Testis (tissue), 2 donors: ENCODE data around the gene NSMF.

Experiments
- POLR2A ChIP-seq: fragments of 450-650 bp; IDR thresholded peaks from one replicate; pipeline ENCODE4 v1.6.1; 2017; ENCODE audit warnings: antibody characterized with exemption, mild to moderate bottlenecking, moderate library complexity
- TF ChIP-seq, protein P1 (sequence below), 3 experiments: fragments of 450-650 bp in 2 of 3; fragments of 200-600 bp in 1 of 3; sonication (generic) in 1 of 3; IDR thresholded peaks; one replicate each; pipeline ENCODE4 v1.5.1; 2016 to 2019; ENCODE audit warnings: antibody characterized with exemption in 3 of 3, mild to moderate bottlenecking in 2 of 3, moderate library complexity in 1 of 3

DNA sequence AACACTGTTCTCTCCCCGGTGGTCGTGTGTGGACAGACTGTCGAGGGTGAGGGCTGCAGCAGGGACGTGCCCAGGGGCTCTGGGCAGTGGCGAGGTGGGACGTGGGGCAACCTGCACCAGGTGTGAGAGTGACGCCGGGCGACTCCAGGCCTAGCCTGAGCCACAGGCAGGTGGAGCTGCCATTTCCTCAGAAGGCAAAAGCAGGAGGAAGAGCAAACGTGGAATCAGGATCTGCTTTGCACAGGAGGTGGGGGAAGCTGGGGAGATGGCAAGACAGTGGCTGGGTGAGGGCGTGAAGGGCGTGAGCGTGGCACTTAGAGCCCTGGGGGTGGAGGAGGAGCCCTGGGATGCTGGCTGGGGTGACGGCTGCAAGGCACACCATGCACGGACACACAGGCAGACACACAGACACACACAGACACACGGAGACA lies 39.6 kb upstream of the NSMF start:
- TF ChIP-seq, protein P1, sequence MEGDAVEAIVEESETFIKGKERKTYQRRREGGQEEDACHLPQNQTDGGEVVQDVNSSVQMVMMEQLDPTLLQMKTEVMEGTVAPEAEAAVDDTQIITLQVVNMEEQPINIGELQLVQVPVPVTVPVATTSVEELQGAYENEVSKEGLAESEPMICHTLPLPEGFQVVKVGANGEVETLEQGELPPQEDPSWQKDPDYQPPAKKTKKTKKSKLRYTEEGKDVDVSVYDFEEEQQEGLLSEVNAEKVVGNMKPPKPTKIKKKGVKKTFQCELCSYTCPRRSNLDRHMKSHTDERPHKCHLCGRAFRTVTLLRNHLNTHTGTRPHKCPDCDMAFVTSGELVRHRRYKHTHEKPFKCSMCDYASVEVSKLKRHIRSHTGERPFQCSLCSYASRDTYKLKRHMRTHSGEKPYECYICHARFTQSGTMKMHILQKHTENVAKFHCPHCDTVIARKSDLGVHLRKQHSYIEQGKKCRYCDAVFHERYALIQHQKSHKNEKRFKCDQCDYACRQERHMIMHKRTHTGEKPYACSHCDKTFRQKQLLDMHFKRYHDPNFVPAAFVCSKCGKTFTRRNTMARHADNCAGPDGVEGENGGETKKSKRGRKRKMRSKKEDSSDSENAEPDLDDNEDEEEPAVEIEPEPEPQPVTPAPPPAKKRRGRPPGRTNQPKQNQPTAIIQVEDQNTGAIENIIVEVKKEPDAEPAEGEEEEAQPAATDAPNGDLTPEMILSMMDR (IDR thresholded peaks at IDR 0.05): no peak
- TF ChIP-seq POLR2A: no peak
